Skin epidermis (tissue), 12 donors: ENCODE data around the gene DDR1.
"Not testable (repeated sequence)": the region's sequence is repeated elsewhere in the genome, so short reads cannot be mapped to it uniquely, and the experiment has no call there.

Source experiments
- H3K27ac ChIP-seq, 21 experiments: fragments of 200-600 bp; sonication (generic) in 11 of 21; one replicate each; pipeline ENCODE4 v1.5.0; 2020; ENCODE audit warnings: mild to moderate bottlenecking in 3 of 21, inconsistent platforms in 2 of 21, moderate library complexity in 2 of 21
- H3K4me3 ChIP-seq, 7 experiments: fragments of 200-600 bp; sonication (generic) in 2 of 7; one replicate each; pipeline ENCODE4 v1.5.0; 2020; ENCODE audit warnings: inconsistent platforms in 2 of 7, mild to moderate bottlenecking in 2 of 7, moderate library complexity in 1 of 7

Gene DDR1

DNA sequence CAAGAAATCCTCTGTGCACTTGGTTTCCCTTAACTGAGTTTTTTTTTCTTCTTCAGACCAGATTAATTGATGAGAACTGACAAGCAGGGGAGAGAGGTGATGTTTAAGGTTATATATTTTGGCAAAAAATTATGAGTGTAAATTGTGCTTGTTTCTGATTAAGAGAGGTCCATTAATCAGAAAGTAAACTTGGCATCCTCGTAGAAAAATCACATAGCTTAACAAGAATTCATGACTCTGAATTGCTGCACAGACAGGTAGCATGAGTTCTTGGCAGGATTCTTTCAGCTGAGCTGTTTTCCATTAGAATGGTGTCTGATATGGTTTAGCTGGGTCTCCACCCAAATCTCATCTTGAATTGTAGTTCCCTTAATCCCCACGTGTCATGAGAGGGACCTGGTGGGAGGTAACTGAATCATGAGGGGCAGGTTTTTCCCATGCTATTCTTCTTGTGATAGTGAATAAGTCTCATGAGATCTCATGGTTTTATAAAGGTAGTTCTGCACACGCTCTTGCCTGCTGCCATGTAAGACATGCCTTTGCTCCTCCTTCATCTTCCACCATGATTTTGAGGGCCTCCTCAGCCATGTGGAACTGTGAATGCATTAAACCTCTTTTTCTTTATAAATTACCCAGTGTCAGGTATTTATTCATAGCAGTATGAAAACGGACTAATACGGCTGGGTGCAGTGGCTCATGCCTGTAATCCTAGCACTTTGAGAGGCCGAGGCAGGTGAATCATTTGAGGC lies 34.2 kb upstream of the DDR1 start:
- Histone ChIP-seq H3K27ac (no peak overlapping the region), H3K4me3 (no peak overlapping the region)

DNA sequence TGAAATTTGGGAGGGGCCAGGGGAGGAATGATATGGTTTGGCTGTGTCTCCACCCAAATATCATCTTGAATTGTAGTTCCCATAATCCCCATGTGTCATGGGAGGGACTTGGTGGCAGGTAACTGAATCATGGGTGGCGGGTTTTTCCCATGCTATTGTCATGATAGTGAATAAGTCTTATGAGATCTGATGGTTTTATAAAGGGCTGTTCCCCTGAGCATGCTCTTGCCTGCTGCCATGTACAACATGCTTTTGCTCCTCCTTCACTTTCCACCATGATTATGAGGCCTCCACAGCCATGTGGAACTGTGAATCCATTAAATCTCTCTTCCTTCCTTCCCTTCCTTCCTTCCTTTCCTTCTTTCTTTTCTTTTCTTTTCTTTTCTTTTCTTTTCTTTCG lies 31.9 kb upstream of the DDR1 start:
- H3K27ac ChIP-seq, H3K4me3 ChIP-seq: not testable (repeated sequence)

DNA sequence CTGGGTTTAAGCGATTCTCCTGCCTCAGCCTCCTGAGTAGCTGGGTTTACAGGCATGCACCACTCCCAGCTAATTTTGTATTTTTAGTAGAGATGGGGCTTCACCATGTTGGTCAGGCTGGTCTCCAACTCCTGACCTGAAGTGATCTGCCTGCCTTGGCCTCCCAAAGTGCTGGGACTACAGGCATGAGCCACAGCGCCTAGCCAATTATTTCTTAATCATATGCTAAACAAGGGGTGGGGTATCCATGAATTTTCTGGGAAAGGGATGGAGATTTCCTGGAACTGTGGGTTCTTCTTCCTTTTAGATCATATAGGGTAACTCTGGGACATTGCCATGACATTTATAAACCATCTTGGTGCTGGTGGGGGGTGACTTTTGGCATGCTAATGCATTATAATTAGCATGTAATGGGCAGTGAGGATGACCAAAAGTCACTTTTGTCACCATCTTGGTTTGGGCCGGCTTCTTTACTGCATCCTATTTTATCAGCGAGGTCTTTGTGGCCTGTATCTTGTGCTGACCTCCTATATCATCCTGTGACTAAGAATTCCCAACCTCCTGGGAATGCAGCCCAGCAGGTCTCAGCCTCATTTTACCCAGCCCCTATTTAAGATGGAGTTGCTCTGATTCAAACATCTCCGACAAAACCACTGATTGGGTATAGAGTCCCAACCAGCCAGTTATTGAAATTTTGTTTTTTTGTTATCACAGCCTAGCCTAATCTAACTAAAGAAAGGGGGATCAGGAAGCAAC lies 29.9 kb upstream of the DDR1 start:
- Histone ChIP-seq H3K27ac (no peak overlapping the region), H3K4me3 (no peak overlapping the region)

DNA sequence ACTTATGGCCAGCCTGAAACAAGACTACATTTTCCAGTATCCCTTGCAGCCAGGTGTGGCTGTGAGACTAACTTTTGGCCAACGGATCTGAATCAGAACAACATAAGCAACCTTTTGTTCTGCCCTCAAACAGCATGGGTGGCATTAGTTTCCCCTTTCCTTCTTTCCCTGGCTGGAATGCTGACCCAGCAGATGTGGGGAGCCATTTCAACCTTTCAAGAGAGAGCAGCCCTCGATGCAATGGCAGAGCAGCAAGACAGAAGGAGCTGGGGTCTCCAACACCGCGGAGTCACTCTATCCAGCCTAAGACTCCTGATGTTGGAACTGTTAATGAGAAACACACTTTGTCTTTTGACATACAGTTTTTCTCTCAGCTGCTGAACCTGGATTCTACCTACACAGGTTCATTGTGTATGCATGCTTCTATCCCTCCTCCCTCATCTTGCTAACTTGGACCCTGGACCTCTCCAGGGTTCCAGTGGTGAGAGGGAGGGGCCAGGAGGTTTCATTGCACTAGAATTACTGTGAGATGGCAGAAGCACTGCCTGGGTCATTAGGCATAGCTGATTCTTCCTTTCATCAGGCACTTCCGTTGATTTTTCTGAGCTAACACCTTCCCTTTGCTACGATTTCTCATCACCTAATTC lies 28.8 kb upstream of the DDR1 start:
- Histone ChIP-seq H3K27ac (no peak overlapping the region), H3K4me3 (no peak overlapping the region)

DNA sequence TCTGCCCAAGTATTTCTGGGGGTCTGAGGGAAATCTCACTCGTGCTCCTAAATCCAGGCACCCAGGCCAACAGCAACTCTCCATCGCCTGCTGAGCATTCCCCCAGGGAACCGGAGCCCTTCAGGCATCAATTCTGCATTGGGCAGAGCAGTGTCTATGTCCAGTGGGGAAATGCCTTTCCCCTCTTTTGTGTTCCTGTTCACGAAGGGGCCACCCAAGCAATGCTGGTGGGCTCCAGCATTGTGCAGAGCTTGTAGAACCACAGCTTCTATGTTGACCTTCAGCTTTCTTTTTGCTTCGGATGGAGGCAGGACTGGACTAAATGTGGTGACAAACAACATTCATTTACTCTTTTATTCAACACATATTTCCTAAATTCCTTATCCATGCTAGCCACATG lies 27.2 kb upstream of the DDR1 start:
- no peak overlapping the region for H3K4me3 ChIP-seq

DNA sequence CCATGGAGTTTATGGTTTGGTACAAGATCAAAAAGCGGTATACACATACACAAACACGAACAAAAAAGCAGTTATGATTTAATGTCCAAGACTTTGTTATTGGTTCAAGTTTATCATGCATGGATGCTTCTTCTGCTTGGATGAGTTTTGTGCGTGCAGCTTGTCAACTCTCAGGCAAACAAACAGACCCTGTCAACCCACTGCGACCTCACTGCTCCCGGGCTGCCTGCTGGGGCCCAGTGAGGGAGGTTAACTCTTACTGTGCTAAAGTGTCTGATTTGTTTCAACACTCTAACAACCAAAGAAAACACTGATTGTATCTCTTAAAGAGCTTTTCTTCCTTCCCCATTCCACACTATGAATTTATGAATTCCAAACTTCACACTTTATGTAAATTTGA lies 26.8 kb upstream of the DDR1 start:
- H3K4me3 ChIP-seq: no peak overlapping the region
- no peak overlapping the region for H3K27ac ChIP-seq

More for the DNA sequence above, 27.2 kb upstream of the DDR1 start:
- no peak overlapping the region for H3K27ac ChIP-seq

DNA sequence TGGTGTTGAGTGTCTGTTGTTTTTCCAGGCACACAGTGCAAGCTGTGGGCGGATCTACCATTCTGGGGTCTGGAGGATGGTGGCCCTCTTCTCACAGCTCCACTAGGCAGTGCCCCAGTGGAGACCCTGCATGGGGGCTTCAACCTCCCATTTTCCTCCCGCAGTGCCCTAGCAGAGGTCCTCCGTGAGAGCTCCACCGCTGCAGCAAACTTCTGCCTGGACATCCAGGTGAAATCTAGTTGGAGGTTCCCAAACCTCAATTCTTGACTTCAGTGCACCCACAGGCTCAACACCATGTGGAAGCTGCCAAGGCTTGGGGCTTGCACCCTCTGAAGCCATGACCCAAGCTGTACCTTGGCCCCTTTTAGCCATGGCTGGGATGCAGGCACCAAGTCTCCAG lies 24.6 kb upstream of the DDR1 start:
- not testable (repeated sequence) for H3K4me3 ChIP-seq, H3K27ac ChIP-seq

DNA sequence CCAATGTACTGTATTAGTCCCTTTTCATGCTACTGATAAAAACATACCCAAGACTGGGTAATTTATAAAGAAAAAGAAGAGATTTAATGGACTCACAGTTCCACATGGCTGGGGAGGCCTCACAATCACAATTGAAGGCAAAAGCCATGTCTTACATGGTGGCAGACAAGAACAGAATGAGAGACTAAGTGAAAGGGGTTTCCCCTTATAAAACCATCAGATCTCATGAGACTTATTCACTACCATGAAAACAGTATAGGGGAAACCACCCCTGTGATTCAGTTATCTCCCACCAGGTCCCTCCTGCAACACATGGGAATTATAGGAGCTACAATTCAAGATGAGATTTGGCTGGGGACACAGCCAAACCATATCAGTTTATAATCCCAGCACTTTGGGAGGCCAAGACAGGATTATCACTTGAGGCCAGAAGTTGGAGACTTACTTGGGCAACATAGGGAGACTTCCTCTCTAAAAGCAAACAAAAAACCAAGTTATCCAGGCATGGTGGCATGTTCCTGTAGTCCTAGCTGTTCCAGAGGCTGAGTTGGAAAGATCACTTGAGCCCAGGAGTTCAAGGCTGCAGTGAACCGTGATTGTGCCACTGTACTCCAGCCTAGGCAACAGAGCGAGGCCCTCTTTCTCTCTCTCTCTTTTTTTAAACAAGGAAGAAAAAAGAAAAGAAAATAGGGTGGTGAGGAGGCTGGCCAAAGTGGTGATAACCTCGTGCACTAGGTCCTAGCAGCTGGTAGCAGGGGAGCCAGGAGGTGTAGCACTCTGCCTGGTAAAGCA lies 22.9 kb upstream of the DDR1 start:
- Histone ChIP-seq H3K4me3 (no peak overlapping the region), H3K27ac (no peak overlapping the region)

DNA sequence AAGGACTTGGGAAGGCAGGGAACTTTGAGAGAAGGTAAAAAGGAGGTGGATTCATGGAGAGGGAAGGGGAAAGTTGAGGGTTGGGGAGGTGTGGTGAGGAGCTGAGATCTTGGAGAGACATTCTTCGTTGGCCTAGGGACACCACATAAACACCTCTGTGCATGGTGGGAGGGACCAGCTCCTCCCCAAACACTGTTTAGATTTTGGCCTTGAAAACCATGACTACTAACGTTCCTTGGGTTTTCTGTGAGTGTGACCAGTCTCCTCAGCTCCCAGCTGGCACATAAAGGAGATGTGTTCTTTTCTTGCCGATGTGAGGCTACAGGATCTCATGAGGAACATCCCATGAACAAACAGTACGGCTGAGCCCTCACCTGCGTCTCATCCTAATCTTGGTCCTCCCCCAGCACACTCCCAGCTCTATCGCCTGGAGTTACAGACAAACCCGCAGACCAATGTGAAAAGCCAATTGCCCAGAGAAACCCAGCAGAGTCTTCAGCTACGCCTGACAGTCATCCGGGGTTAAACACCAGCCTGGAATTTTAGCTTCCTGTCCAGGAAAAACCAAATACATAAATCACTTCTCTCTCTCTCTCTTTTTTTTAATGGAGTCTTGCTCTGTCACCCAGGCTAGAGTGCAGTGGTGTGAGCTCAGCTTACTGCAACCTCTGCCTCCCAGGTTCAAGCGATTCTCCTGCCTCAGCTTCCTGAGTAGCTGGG lies 22.0 kb upstream of the DDR1 start:
- H3K27ac ChIP-seq: no peak overlapping the region
- no peak overlapping the region for H3K4me3 ChIP-seq

DNA sequence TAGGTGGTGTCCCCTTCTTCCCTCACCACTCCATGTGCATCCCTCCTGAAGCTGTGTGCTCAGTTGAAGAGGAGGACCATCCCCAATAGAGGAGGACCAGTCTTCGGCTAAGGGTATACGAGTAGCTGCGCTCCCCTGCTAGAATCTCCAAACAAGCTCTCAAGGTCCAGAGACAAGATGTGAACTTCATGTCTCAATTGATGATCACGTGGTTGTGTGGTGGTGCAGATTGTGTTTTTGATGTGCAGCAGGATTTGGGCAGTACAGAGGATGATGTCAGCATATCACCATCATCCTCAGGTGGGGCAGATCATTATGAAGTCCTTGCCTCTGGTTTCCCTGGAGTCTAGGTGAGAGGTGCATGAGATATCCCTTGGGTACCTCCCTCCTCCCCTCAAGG lies 20.0 kb upstream of the DDR1 start:
- Histone ChIP-seq H3K4me3 (no peak overlapping the region), H3K27ac (no peak overlapping the region)

DNA sequence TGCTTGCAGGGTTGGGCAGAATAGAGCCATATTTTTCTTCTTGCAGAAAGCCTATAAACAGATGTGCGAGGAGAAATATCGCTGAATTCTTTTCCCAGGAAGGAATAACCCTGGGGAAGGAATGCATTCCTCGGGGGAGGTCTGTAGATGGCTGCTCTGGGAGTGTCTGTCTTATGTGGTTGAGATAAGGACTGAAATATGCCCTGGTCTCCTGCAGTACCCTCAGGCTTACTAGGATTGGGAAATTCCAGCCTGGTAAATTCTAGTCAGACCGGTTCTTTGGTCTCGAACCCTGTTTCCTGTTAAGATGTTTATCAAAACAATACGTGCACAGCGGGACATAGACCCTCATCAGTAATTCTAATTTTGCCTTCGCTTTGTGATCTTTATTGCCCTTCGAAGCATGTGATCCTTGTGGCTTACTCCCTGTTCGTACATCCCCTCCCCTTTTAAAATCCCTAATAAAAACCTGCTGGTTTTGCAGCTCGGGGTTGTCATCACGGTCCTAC lies 15.0 kb upstream of the DDR1 start:
- H3K27ac ChIP-seq, H3K4me3 ChIP-seq: not testable (repeated sequence)

DNA sequence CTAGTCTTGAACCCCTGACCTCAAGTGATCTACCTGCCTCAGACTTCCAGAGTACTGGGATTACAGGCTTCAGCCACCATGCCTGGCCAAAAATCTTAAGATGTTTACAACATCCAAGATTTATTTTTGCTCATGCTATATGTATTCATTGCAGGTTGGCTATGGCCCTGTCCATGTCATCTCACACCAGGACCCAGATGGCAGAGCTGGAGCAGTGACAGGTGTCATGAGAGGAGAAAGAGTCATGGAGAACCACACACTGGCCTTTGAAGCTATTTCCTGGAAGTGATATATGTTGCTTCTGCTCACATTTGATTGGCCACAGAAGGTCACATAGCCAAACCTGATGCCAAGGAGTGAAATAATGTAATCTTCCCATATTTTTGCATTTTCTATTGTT lies 13.8 kb upstream of the DDR1 start:
- no peak overlapping the region for H3K27ac ChIP-seq
- no peak overlapping the region for H3K4me3 ChIP-seq

DNA sequence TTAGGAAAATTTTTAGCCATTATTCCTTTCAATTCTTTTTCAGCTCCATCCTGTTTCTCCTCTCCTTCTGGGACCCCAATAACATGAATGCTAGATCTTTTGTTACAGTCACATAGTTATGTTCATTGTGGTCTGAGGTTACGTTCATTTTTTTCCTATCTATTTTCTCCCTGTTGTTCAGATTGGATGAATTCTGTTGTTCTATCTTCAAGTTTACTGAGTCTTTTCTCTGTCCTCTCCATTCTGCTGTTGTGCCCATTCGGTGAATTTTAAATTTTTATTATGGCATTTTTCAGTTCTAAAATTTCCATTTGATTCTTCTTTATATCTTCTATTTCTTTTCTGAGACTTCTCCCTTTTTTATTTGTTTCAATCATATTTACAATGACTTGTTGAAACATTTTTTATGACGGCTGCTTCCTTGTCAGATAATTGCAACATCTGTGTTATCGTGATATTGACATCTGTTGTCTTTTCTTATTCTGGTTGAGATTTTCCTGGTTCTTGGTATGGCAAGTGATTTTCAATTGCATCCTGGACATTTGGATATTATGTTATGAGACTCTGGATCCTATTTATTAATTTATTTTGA lies 12.6 kb upstream of the DDR1 start:
- Histone ChIP-seq H3K27ac (no peak overlapping the region), H3K4me3 (no peak overlapping the region)

DNA sequence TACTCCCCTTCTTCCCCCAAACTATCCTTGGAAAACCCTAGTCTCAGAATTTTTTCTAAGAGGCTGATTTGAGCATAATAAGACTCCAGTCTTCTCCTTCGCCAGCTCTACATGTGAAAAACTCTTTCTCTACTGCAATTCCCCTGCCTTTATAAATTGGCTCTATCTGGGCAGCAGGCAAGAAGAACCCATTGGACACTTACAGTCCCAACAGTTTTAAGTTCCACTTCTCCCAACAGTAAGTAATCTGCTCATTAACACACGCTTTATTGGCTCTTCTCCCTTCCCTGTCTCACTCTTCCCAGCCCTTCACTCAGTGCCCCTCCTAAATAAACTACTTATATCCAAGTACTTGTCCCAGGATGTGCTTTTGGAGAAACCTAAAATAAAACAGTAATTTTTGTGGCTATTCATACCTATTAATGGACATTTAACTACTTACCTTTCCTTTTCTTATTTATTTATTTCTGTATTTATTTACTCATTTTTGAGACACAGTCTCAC lies 11.1 kb upstream of the DDR1 start:
- H3K27ac ChIP-seq: no peak overlapping the region
- no peak overlapping the region for H3K4me3 ChIP-seq

DNA sequence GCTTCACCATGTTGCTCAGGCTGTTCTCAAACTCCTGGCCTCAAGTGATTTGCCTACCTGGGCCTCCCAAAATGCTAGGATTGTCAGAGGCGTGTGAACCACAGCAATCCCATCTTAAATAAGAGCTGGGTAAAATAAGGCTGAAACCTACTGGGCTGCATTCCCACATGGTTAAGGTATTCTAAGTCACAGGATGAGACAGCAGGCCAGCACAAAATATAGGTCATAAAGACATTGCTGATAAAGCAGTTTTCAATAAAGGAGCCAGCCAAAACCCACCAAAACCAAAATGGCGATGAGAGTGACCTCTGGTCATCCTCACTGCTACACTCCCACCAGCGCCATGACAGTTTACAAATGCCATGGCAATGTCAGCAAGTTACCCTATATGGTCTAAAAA lies 10.5 kb upstream of the DDR1 start:
- H3K27ac ChIP-seq, H3K4me3 ChIP-seq: not testable (repeated sequence)

DNA sequence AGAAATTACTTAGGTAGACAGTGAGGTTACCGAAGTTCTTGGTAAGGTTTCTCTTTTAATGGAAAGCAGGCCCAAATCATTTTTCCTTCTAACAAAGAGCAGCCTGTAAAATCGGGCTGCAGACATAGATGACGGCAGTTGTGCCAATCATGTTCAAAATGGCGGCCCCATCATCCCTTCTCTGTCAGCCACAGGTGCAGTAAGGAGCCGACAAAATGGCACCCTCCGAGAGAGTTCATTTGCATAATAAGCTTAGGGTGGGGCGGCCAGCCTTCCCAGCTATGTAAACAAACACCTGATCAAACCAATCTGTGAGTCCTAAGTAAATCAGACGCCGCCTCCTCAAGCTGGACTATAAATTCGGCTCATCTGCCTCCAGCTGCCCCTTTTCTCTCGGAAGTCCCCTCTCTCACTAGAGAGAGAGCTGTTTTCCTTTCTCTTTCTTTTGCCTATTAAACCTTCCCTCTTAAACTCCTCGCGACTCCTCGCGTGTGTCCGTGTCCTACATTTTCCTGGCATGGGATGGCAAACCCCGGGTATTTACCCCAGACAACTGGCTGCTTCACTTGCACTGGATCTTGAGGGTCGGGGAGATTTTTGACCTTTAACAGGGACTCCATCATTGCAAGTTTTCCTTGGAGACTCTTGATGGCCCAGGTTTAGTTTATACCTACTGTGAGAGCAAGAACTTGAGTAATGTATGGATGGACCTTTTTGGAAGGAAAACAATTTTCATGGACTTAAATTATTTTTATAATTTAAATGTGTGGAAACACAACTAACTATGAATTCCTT lies 8.9 kb upstream of the DDR1 start:
- Histone ChIP-seq H3K4me3 (no peak overlapping the region), H3K27ac (peak overlapping the region in 18 of 21 experiments; percentile 3 to 83 (median 63))

DNA sequence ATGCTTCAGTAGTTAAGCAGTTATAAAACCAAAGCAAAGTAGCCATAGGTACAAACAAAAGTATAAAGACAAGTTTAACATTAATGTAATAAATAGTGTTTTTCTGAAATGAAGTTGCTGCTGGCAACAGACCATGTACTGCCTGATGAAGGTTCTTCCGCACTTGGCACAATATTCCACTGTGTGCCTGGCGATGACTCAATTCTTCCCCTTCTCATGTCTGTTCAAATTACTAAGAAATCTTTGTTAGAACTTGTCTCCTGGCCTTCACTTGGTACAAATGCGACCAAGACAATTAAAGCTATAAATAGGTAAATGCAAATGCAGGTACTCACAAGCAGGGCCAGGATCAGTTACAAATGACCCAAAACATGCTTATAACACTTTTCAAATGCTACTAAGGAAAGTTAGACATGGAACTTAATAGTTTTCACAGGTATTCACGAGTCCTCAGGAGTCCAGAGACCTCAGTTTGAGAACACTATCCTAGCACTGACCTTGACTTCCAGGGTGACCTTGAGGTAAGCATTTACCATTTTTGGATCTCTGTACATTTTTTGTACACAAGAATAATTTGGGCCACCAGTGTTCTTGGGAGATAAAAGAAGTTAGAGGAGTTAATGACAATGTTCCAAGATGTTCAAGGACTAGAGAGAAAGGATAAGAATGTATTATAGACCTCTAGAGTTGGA lies 8.1 kb upstream of the DDR1 start:
- H3K4me3 ChIP-seq: no peak overlapping the region
- H3K27ac ChIP-seq: peak overlapping the region in 19 of 21 experiments; percentile 17 to 83 (median 73)
